Activated CD8-positive, alpha-beta memory T cell treated with anti-CD3 and anti-CD28 coated beads for 36 hours (primary cell): Measurements from ENCODE around the gene IRF4. TPM values are rescaled to one million over a fixed set of nuclear protein-coding genes. Genes with fewer than 3 reads are reported as not detected.

Experiments
- CTCF ChIA-PET: fragments of 350-600 bp; sonication (Branson Sonifier 250); formaldehyde crosslinking; loops from one replicate; lab custom pipeline; 2021; ENCODE audit warnings: antibody characterized with exemption; lab: Charles Lee
- POLR2A ChIA-PET: fragments of 350-600 bp; sonication (Branson Sonifier 250); formaldehyde crosslinking; loops from one replicate; lab custom pipeline; 2021; ENCODE audit warnings: antibody characterized with exemption; lab: Charles Lee
- total RNA-seq, 2 experiments: library from RNA; stranded (reverse); gene quantifications; one replicate each; pipeline ENCODE4 v1.2.3, GENCODE V29; 2021

IRF4 gene
- total RNA-seq, 2 experiments from 2014 or later: 659 to 662 TPM

DNA sequence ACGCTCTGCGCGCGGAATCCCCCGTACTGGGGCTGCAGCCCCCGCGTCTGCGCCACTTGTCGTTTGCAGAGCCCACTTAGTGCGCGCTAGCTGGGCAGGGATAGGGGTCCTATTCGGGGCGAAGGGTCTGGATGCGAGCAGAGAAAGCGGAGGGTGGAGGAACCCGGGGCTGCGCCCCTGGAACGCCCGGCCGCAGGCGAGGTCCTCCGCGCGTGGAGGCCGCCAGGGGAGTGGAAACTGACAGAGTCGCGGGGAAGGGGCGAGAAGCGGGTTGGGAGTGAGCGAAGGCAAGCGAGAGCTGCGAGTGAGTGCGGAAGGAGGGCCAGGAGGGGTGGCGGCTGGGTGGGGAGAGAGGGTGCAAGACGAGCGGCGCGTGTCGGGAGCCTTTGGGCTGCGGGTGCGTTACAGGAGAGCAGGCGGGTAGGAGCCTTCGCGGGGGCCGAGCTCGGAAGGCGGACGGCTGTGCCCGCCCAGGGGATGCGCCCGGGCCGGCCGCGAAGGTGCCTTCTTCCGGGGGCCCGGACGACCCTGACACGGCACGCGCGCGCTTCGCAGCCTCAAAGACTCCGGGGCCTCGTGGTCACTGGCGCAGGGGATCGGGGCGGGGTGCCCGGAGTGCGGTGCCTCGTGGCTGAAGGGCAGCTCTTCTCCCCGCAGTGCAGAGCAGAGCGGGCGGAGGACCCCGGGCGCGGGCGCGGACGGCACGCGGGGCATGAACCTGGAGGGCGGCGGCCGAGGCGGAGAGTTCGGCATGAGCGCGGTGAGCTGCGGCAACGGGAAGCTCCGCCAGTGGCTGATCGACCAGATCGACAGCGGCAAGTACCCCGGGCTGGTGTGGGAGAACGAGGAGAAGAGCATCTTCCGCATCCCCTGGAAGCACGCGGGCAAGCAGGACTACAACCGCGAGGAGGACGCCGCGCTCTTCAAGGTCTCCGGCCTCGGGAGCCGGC lies 1.2 kb downstream of the IRF4 start:
- ChIA-PET CTCF (interaction anchor here (0.7 to 1.6 kb wide), 8 partner anchors 10 to 199 kb away, joined by 3 to 6 read pairs (median 3); no protein-coding TSS in a partner anchor), POLR2A (interaction anchor here (0.7 to 7.1 kb wide), 21 partner anchors 10 to 201 kb away, joined by 3 to 58 read pairs (median 5); no protein-coding TSS in a partner anchor)

DNA sequence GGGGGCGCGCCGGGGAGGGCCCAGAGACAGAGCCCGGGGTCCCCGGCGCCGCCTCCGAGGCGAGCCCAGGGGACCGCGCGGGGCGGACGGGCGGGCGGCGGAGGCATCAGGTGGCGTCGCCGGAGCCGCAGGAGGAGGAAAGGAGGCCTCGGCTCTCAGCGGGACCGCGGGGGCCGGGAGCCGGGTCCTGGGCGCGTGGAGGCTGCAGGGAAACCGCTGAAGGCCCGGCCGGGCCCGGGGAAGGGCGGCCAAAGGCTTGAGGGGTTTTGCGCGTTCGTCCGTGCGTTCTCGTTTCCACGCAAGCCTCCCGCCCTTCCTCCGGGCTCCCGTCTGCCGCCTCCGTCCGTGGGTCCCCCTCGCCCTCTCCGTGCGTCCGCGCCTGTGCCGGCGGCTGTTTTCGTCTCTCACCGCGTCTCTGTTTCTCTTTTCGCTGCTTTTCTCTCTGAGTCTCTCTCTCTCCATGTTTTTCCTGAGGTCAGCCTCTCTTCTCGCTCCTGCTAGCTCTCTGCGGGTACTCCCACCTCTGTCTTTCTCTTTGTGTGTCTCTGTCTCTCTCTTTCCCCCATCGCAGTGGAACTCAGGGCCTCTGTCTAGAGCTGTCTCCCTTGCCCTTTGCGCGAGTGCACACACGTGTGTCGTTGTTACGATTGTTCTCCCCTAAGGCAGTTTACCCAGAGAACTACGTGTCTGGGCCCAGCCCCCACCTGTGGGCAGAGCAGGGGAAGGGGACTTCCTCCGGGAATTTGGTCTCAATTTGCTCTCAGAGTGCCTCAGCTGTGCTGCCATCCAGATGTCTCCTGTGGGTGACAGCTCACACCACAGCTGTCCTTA lies 2.1 kb downstream of the IRF4 start:
- CTCF ChIA-PET: interaction anchor here (0.7 to 2.3 kb wide), 4 partner anchors 10 to 109 kb away, joined by 3 to 7 read pairs (median 5); no protein-coding TSS in a partner anchor
- POLR2A ChIA-PET: interaction anchor here (0.8 to 7.1 kb wide), 10 partner anchors 9 to 104 kb away, joined by 3 to 58 read pairs (median 4); no protein-coding TSS in a partner anchor

GRCh38 chr6:394641-395289 lies 3.2 kb downstream of the IRF4 start:
- CTCF ChIA-PET: interaction anchor here (1.2 to 2.3 kb wide), 3 partner anchors 10 to 198 kb away, joined by 3 to 7 read pairs (median 4); no protein-coding TSS in a partner anchor
- POLR2A ChIA-PET: interaction anchor here (0.6 to 7.1 kb wide), 8 partner anchors 9 to 206 kb away, joined by 3 to 52 read pairs (median 6); no protein-coding TSS in a partner anchor

DNA sequence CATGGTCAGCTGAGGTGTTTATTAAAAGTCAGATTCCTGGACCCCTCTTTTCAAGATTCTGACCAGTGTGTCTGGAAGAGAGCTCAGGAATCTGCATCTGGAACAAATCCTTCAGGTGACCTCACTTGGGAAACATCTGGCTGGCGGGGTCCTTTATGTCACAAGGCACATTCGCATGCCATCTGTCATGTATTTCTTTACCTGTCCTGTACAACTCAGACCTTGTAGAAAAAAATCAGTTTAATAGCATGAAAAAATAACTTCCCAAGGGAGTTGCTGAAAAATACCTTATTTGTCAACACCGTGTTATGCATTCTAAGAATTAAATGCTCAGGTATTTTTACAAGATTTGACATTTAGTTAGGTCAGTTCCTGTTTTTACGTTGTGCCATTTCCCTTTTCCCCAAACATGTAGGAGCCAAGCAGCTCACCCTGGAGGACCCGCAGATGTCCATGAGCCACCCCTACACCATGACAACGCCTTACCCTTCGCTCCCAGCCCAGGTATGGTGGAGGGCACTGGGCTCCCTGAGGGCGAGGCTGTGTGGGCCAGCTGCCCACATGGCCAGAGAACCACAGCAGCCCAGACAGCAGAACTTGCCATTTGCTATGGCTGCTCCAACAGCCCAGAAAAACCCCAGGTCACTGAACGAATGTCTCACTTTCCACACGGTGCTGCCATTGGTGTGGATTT lies 4.0 kb downstream of the IRF4 start:
- POLR2A ChIA-PET: interaction anchor here (0.9 to 7.1 kb wide), 6 partner anchors 11 to 207 kb away, joined by 3 to 52 read pairs (median 3); no protein-coding TSS in a partner anchor
- CTCF ChIA-PET: interaction anchor here (1.2 to 2.3 kb wide), 2 partner anchors 9 to 197 kb away, joined by 3 to 7 read pairs; no protein-coding TSS in a partner anchor

DNA sequence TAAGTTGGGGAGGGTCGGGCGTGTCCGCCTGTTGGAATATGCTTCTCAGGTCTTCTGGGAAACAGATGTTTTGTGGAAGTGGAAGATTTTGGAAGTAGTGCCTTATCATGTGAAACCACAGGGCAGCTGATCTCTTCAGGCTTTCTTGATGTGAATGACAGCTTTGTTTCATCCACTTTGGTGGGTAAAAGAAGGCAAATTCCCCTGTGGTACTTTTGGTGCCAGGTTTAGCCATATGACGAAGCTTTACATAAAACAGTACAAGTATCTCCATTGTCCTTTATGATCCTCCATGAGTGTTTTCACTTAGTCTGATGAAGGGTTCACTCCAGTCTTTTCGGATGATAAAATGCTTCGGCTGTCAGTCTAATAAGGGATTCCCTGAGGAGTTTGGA lies 4.6 kb downstream of the IRF4 start:
- ChIA-PET CTCF (interaction anchor here (1.2 kb wide), 1 partner anchor 197 kb away, joined by 3 read pairs; no protein-coding TSS in a partner anchor), POLR2A (interaction anchor here (0.9 to 1.1 kb wide), 3 partner anchors 95 to 114 kb away, joined by 3 read pairs; no protein-coding TSS in a partner anchor)

DNA sequence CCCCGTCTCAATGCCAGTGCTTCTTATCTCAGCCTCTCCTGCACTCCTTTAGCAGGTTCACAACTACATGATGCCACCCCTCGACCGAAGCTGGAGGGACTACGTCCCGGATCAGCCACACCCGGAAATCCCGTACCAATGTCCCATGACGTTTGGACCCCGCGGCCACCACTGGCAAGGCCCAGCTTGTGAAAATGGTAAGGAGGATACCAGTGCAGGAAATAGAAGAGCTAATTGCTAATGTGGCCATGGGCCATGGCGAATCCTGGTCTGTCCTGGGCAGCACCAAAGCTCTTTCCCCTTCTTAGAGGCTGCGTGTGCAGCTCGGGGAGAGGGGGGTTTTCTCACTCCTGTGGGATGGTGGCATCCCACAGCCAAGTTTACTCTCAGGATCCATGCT lies 5.5 kb downstream of the IRF4 start:
- ChIA-PET POLR2A (interaction anchor here (0.6 to 1.8 kb wide), 4 partner anchors 10 to 93 kb away, joined by 3 to 7 read pairs (median 4); no protein-coding TSS in a partner anchor), CTCF (no interaction called here)

GRCh38 chr6:397604-398003 lies 6.1 kb downstream of the IRF4 start:
- CTCF ChIA-PET: interaction anchor here (1.1 kb wide), 1 partner anchor 99 kb away, joined by 3 read pairs; no protein-coding TSS in a partner anchor
- POLR2A ChIA-PET: interaction anchor here (0.6 to 1.8 kb wide), 11 partner anchors 9 to 281 kb away, joined by 3 to 7 read pairs (median 4); no protein-coding TSS in a partner anchor

DNA sequence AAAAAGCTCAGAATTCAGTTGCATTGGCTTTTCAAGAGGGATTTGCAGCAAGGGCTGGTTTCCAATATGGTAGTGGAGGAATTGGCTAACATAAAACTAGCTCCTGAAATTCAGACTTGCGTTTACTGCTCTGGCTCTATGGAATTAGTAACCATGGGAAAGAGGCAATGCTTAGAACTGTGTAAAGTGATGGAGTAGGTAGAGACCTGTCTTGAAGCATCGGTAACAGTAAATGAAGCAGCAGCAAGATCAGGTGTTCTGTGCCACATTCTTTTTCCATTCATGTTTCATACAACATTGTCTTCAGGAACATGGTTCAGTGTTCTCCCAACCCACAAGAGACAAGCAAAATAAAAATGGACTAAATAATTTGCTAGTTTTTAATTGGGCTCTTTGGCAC lies 6.5 kb downstream of the IRF4 start:
- POLR2A ChIA-PET: interaction anchor here (0.6 to 1.8 kb wide), 10 partner anchors 9 to 281 kb away, joined by 3 to 7 read pairs (median 4); no protein-coding TSS in a partner anchor
- CTCF ChIA-PET: interaction anchor here (1.1 kb wide), 1 partner anchor 99 kb away, joined by 3 read pairs; no protein-coding TSS in a partner anchor

DNA sequence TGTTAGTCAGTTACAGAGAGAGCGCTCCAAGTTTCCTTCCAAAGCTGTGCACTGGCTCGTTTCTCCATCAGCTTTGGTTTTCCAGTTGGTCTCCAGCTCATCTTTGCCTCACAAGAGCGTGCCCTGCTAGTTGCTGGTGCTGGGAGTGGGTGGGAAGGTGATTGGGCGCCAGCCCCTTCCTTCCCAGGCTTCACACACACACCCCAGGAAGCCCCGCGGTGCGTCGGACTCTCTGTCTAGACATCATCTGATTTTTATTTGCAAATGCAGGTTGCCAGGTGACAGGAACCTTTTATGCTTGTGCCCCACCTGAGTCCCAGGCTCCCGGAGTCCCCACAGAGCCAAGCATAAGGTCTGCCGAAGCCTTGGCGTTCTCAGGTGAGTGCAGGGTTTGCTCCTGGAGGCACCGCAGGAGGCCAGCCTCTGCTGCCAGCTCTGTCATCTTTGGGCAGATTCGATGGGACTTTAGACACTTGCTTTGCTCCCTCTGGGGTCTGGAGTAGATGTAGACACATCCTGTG lies 7.1 kb downstream of the IRF4 start:
- ChIA-PET POLR2A (interaction anchor here (0.9 to 1.8 kb wide), 10 partner anchors 8 to 209 kb away, joined by 3 to 7 read pairs (median 5); no protein-coding TSS in a partner anchor), CTCF (interaction anchor here (1.1 kb wide), 1 partner anchor 98 kb away, joined by 3 read pairs; no protein-coding TSS in a partner anchor)

GRCh38 chr6:399785-400534 lies 8.4 kb downstream of the IRF4 start:
- POLR2A ChIA-PET: interaction anchor here (0.5 to 6.8 kb wide), 10 partner anchors 9 to 108 kb away, joined by 3 to 58 read pairs (median 4); partner anchors contain the start of gene IRF4

GRCh38 chr6:400815-401214 lies 9.3 kb downstream of the IRF4 start:
- ChIA-PET CTCF (no interaction called here), POLR2A (interaction anchor here (0.9 to 6.8 kb wide), 7 partner anchors 10 to 101 kb away, joined by 3 to 58 read pairs (median 5); partner anchors contain the start of gene IRF4)

More at GRCh38 chr6:399785-400534, 8.4 kb downstream of the IRF4 start:
- CTCF ChIA-PET: interaction anchor here (0.5 to 1.3 kb wide), 3 partner anchors 9 to 211 kb away, joined by 3 to 4 read pairs (median 3); no protein-coding TSS in a partner anchor

DNA sequence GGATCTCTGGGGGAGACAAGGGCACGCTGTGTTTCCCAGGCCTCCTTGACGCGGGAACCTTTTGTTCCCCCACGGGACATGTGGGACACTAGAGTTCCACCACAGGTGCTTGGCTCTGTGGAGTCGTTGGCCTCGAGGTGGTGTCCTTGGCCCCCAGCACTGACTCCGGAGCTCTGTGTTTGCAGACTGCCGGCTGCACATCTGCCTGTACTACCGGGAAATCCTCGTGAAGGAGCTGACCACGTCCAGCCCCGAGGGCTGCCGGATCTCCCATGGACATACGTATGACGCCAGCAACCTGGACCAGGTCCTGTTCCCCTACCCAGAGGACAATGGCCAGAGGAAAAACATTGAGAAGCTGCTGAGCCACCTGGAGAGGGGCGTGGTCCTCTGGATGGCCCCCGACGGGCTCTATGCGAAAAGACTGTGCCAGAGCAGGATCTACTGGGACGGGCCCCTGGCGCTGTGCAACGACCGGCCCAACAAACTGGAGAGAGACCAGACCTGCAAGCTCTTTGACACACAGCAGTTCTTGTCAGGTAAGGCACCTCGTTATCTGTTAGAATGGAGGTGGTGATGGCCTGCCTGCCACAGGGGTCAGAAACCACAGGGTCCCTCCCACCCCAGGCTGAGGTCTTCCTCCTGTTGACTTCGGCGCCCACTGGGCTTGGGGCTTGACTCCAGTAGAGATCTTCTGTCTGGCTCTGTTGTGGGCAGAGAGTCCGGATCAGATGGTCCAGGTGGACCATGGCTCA lies 9.9 kb downstream of the IRF4 start:
- ChIA-PET POLR2A (interaction anchor here (0.9 to 6.8 kb wide), 5 partner anchors 10 to 97 kb away, joined by 3 to 58 read pairs (median 3); partner anchors contain the start of gene IRF4), CTCF (no interaction called here)

GRCh38 chr6:401994-402640 lies 10.6 kb downstream of the IRF4 start:
- ChIA-PET POLR2A (interaction anchor here (1.1 to 6.8 kb wide), 4 partner anchors 10 to 100 kb away, joined by 4 to 58 read pairs (median 11); partner anchors contain the start of gene IRF4), CTCF (no interaction called here)
